NCI-H460 (cell line): ENCODE data around the gene GABRD. TPM values are rescaled to one million over a fixed set of nuclear protein-coding genes. Genes with fewer than 3 reads are reported as not detected.

Experiments
- DNase-seq: peaks from one replicate; pipeline ENCODE4 v3.0.0-alpha.2; 2016; ENCODE audit warnings: low read depth; ENCODE audit errors: extremely low read depth
- total RNA-seq: library from RNA; depleted of rRNA; stranded (reverse); fragments of >200 nt; shearing (Covaris generic); gene quantifications from 2 replicates; pipeline ENCODE4 v1.2.3, GENCODE V29; 2014

Gene GABRD
- total RNA-seq, 1 experiment from 2014 or later: not detected

- DNase-seq: no peak
Observed at GRCh38 chr1:2033165-2033564, 14.0 kb downstream of the GABRD start.

- DNase-seq: no peak
Observed at GRCh38 chr1:2036287-2036686, 17.1 kb downstream of the GABRD start.

GRCh38 chr1:2037314-2037979, 18.3 kb downstream of the GABRD start:
- no peak for DNase-seq

- DNase-seq: no peak
Observed at GRCh38 chr1:2038229-2038628, 19.1 kb downstream of the GABRD start.

GRCh38 chr1:2039251-2039650, 20.1 kb downstream of the GABRD start:
- DNase-seq: no peak

- DNase-seq: no peak
Observed at GRCh38 chr1:2041305-2041704, 22.2 kb downstream of the GABRD start.

- DNase-seq: no peak
Observed at GRCh38 chr1:2041887-2042286, 22.7 kb downstream of the GABRD start.

- no peak for DNase-seq
Observed at GRCh38 chr1:2042830-2043773, 24.0 kb downstream of the GABRD start.

- no peak for DNase-seq
Observed at GRCh38 chr1:2043886-2044285, 24.7 kb downstream of the GABRD start.

GRCh38 chr1:2044510-2045319, 25.6 kb downstream of the GABRD start:
- DNase-seq: peak; percentile 44

GRCh38 chr1:2045468-2046173, 26.5 kb downstream of the GABRD start:
- DNase-seq: no peak

- DNase-seq: peak; percentile 19
Observed at GRCh38 chr1:2046174-2046917, 27.2 kb downstream of the GABRD start.

- DNase-seq: no peak
Observed at GRCh38 chr1:2046953-2047748, 28.0 kb downstream of the GABRD start.

GRCh38 chr1:2047749-2048729, 28.9 kb downstream of the GABRD start:
- no peak for DNase-seq

- no peak for DNase-seq
Observed at GRCh38 chr1:2049225-2049717, 30.1 kb downstream of the GABRD start.

GRCh38 chr1:2049718-2050431, 30.7 kb downstream of the GABRD start, which contains the start of gene PRKCZ:
Gene PRKCZ (plus strand): TSS chr1:2050411. CDS start chr1:2050631, 220 bp downstream.
- peak; percentile 65 for DNase-seq

GRCh38 chr1:2050461-2050792, 31.3 kb downstream of the GABRD start:
- no peak for DNase-seq
